H1 (cell line): ENCODE data around the gene MRPL41. TPM values are rescaled to one million over a fixed set of nuclear protein-coding genes. Genes with fewer than 3 reads are reported as not detected.

ENCODE experiments used
- CTCF ChIA-PET: fragments of 300-600 bp; sonication (Branson Sonifier 250); formaldehyde crosslinking; loops from one replicate; lab custom pipeline; 2021; ENCODE audit not compliant: partially characterized antibody; lab: Charles Lee
- POLR2A ChIA-PET: fragments of 300-600 bp; sonication (Branson Sonifier 250); formaldehyde crosslinking; loops from one replicate; lab custom pipeline; 2021; ENCODE audit warnings: inconsistent platforms; ENCODE audit not compliant: partially characterized antibody; lab: Charles Lee
- DNase-seq, 2 experiments: peaks; one replicate each; pipeline versions ENCODE4 v3.0.0 to v3.0.0-alpha.2; 2010 to 2022; ENCODE audit warnings: low spot score in 2 of 2, low read depth in 1 of 2, mixed read lengths in 1 of 2
- FAIRE-seq: peaks from 2 replicates; lab custom pipeline; 2011; peaks lifted over from hg19 to GRCh38; lab: Jason Lieb, UNC
- H2AFZ ChIP-seq: 2 replicates; pipeline ENCODE4 v1.8.1; 2012; ENCODE audit warnings: low read length, inconsistent platforms
- H2AK5ac ChIP-seq: 2 replicates; pipeline ENCODE4 v1.6.1; 2013; ENCODE audit warnings: low read depth, low read length
- H2BK120ac ChIP-seq: replicated peaks from 2 replicates; pipeline ENCODE3; 2013; ENCODE audit warnings: low read depth, low read length, inconsistent platforms
- H2BK12ac ChIP-seq: 2 replicates; pipeline ENCODE4 v1.6.1; 2013; ENCODE audit warnings: low read depth, low read length
- H2BK15ac ChIP-seq: 2 replicates; pipeline ENCODE4 v1.6.1; 2013; ENCODE audit warnings: low read length
- H2BK20ac ChIP-seq: 2 replicates; pipeline ENCODE4 v1.6.1; 2013; ENCODE audit warnings: low read length
- H2BK5ac ChIP-seq: 2 replicates; pipeline ENCODE4 v1.6.1; 2013; ENCODE audit warnings: low read depth, low read length
- H3K14ac ChIP-seq: 2 replicates; pipeline ENCODE4 v1.6.1; 2013; ENCODE audit warnings: inconsistent platforms; ENCODE audit not compliant: insufficient read length
- H3K18ac ChIP-seq: 2 replicates; pipeline ENCODE4 v1.6.1; 2013; ENCODE audit warnings: low read length; ENCODE audit errors: extremely low read depth
- H3K23ac ChIP-seq: 2 replicates; pipeline ENCODE4 v1.6.1; 2013; ENCODE audit warnings: inconsistent platforms; ENCODE audit not compliant: insufficient read length
- H3K23me2 ChIP-seq: 2 replicates; pipeline ENCODE4 v1.6.1; 2013; ENCODE audit warnings: low read depth, low read length
- H3K27ac ChIP-seq: 2 replicates; pipeline ENCODE4 v1.6.1; 2011; ENCODE audit warnings: low read depth, low read length, inconsistent platforms
- H3K27me3 ChIP-seq, 4 experiments: replicated peaks in 1 of 4; 1 replicate in 1 of 4; 2 replicates in 3 of 4; pipeline versions ENCODE4 v1.6.1 to v1.8.1; 2011 to 2013; ENCODE audit warnings: low read length in 3 of 4, mild to moderate bottlenecking in 3 of 4, inconsistent platforms in 2 of 4, mixed read lengths in 2 of 4, moderate library complexity in 1 of 4; ENCODE audit not compliant: control insufficient read depth in 3 of 4, insufficient read depth in 3 of 4; ENCODE audit errors: extremely low read depth in 1 of 4
- H3K36me3 ChIP-seq, 4 experiments: 2 replicates each; pipeline versions ENCODE4 v1.6.1 to v1.8.1; 2011 to 2013; ENCODE audit warnings: mild to moderate bottlenecking in 4 of 4, low read length in 3 of 4, moderate library complexity in 2 of 4, control low read depth in 1 of 4, inconsistent platforms in 1 of 4; ENCODE audit not compliant: insufficient read depth in 4 of 4, control insufficient read depth in 2 of 4
- H3K4ac ChIP-seq: replicated peaks from 2 replicates; pipeline ENCODE3; 2013; ENCODE audit warnings: low read length, low read depth, mixed read lengths, inconsistent platforms; ENCODE audit not compliant: insufficient read length
- H3K4me1 ChIP-seq, 4 experiments: replicated peaks in 1 of 4; 1 replicate in 1 of 4; 2 replicates in 3 of 4; pipeline versions ENCODE4 v1.6.1 to v1.8.1; 2011 to 2013; ENCODE audit warnings: low read length in 3 of 4, inconsistent platforms in 2 of 4, mixed read lengths in 1 of 4; ENCODE audit not compliant: insufficient read depth in 4 of 4, control insufficient read depth in 3 of 4
- H3K4me2 ChIP-seq, 2 experiments: 2 replicates each; pipeline versions ENCODE4 v1.6.1 to v1.8.1; 2011 to 2013; ENCODE audit warnings: low read depth in 2 of 2, low read length in 2 of 2, control low read depth in 1 of 2, inconsistent platforms in 1 of 2, mild to moderate bottlenecking in 1 of 2; ENCODE audit not compliant: insufficient read depth in 1 of 2
- H3K4me3 ChIP-seq, 4 experiments: fragments of 200-600, 300-600 bp in 1 of 4; sonication (generic), shearing (Covaris generic), sonication (Bioruptor Twin) in 1 of 4; 2 replicates each; pipeline versions ENCODE4 v1.5.1 to v1.8.1; 2011 to 2016; ENCODE audit warnings: low read length in 4 of 4, low read depth in 3 of 4, control low read depth in 2 of 4, inconsistent platforms in 2 of 4, mild to moderate bottlenecking in 2 of 4, mixed read lengths in 1 of 4, moderate library complexity in 1 of 4; ENCODE audit not compliant: insufficient read depth in 2 of 4; ENCODE audit errors: extremely low read depth in 1 of 4
- H3K56ac ChIP-seq: replicated peaks from 2 replicates; pipeline ENCODE3; 2013; ENCODE audit warnings: low read depth, mild to moderate bottlenecking, mixed read lengths, low read length, inconsistent platforms; ENCODE audit not compliant: insufficient read length
- H3K79me1 ChIP-seq: 2 replicates; pipeline ENCODE4 v1.6.1; 2013; ENCODE audit warnings: low read depth, low read length, control low read depth
- H3K79me2 ChIP-seq, 2 experiments: 2 replicates each; pipeline versions ENCODE4 v1.6.1 to v1.8.1; 2012 to 2013; ENCODE audit warnings: low read length in 2 of 2, mild to moderate bottlenecking in 2 of 2, inconsistent platforms in 1 of 2; ENCODE audit not compliant: insufficient read depth in 2 of 2, control insufficient read depth in 1 of 2
- H3K9ac ChIP-seq, 4 experiments: replicated peaks in 1 of 4; 1 replicate in 1 of 4; 2 replicates in 3 of 4; pipeline versions ENCODE4 v1.6.1 to v1.8.1; 2011 to 2013; ENCODE audit warnings: low read depth in 3 of 4, low read length in 3 of 4, control low read depth in 2 of 4, mild to moderate bottlenecking in 2 of 4, moderate library complexity in 2 of 4, inconsistent platforms in 1 of 4; ENCODE audit errors: extremely low read depth in 1 of 4
- H3K9me3 ChIP-seq, 2 experiments: 2 replicates each; pipeline versions ENCODE4 v1.6.1 to v1.8.1; 2012 to 2013; ENCODE audit warnings: mild to moderate bottlenecking in 2 of 2, moderate library complexity in 2 of 2, control low read depth in 1 of 2, inconsistent platforms in 1 of 2, low read depth in 1 of 2, low read length in 1 of 2, mixed read lengths in 1 of 2; ENCODE audit not compliant: insufficient read depth in 2 of 2
- H4K20me1 ChIP-seq, 2 experiments: replicated peaks in 1 of 2; 2 replicates each; pipeline versions ENCODE3 to v1.8.1; 2011 to 2013; ENCODE audit warnings: inconsistent platforms in 2 of 2, low read length in 2 of 2, mild to moderate bottlenecking in 1 of 2; ENCODE audit not compliant: insufficient read depth in 2 of 2, control insufficient read depth in 1 of 2
- H4K5ac ChIP-seq: 2 replicates; pipeline ENCODE4 v1.6.1; 2013; ENCODE audit warnings: low read length, low read depth, mixed read lengths, inconsistent platforms; ENCODE audit not compliant: insufficient read length
- H4K8ac ChIP-seq: 2 replicates; pipeline ENCODE4 v1.8.0; 2013; ENCODE audit warnings: mild to moderate bottlenecking, moderate library complexity, low read length, inconsistent platforms; ENCODE audit not compliant: insufficient read depth; ENCODE audit errors: extremely low read depth
- H4K91ac ChIP-seq: replicated peaks from 2 replicates; pipeline ENCODE3; 2013; ENCODE audit warnings: low read length, mixed read lengths, inconsistent platforms; ENCODE audit not compliant: insufficient read length
- ASH2L ChIP-seq: fragments of 200-600, 300-600 bp; sonication (generic); IDR thresholded peaks from one replicate; pipeline ENCODE4 v1.7.1; 2017; ENCODE audit warnings: low read length
- BACH1 ChIP-seq: IDR thresholded peaks from 2 replicates; pipeline ENCODE4 v1.6.1; 2012; ENCODE audit warnings: low read length, improper control_type of control experiment
- CBX8 ChIP-seq: fragments of 300-800, 300-1000 bp; sonication (generic); IDR thresholded peaks from 2 replicates; pipeline ENCODE4 v1.7.1; 2016; ENCODE audit warnings: low read depth, low read length, borderline replicate concordance
- CHD1 ChIP-seq: IDR thresholded peaks from 2 replicates; pipeline ENCODE4 v1.6.1; 2012; ENCODE audit warnings: low read depth, low read length, improper control_type of control experiment
- CREB1 ChIP-seq: IDR thresholded peaks from 2 replicates; pipeline ENCODE4 v1.6.1; 2012; ENCODE audit warnings: inconsistent platforms
- EP300 ChIP-seq, 2 experiments: IDR thresholded peaks; 1 replicate in 1 of 2; 2 replicates in 1 of 2; pipeline ENCODE4 v1.6.1; 2011 to 2012; ENCODE audit warnings: low read depth in 2 of 2, low read length in 2 of 2, mild to moderate bottlenecking in 2 of 2, borderline replicate concordance in 1 of 2, inconsistent platforms in 1 of 2, moderate library complexity in 1 of 2
- NRF1 ChIP-seq: IDR thresholded peaks from 2 replicates; pipeline ENCODE4 v1.6.1; 2011; ENCODE audit warnings: mild to moderate bottlenecking, low read depth, low read length, improper control_type of control experiment
- SP4 ChIP-seq: IDR thresholded peaks from 2 replicates; pipeline ENCODE4 v1.6.1; 2012; ENCODE audit warnings: low read length, inconsistent platforms
- TAF7 ChIP-seq: optimal IDR thresholded peaks from 2 replicates; pipeline ENCODE3; 2011; ENCODE audit warnings: low read depth, mild to moderate bottlenecking, inconsistent platforms, low read length, moderate library complexity, borderline replicate concordance
- YY1 ChIP-seq: IDR thresholded peaks from 2 replicates; pipeline ENCODE4 v1.6.1; 2011; ENCODE audit warnings: low read depth, mild to moderate bottlenecking, low read length
- WGBS, 2 experiments: shearing (Covaris generic) in 1 of 2; methylation state at CpG; one replicate each; pipeline versions ENCODE4 v1.1.6 to v1.1.7; 2013 to 2015; ENCODE audit warnings: low lambda C conversion rate in 2 of 2, mixed read lengths in 2 of 2, inconsistent platforms in 1 of 2, low coverage in 1 of 2, missing lambda C conversion rate in 1 of 2; ENCODE audit not compliant: insufficient replicate concordance in 2 of 2, insufficient coverage in 1 of 2, insufficient read length in 1 of 2; ENCODE audit errors: extremely low coverage in 1 of 2, missing lambda C conversion rate in 1 of 2; 5-methylcytosine and 5-hydroxymethylcytosine counted together
- polyA plus RNA-seq, 7 experiments: library from polyadenylated mRNA; depleted of rRNA in 3 of 7; stranded (reverse) in 5 of 7; unstranded in 2 of 7; fragments of >200 nt in 5 of 7; fragments of 200-250 nt in 2 of 7; gene quantifications; 1 replicate in 5 of 7; 2 replicates in 1 of 7; 4 replicates in 1 of 7; pipeline versions ENCODE4 v1.2.1 to v1.2.3, GENCODE V29; 2011 to 2013; ENCODE audit warnings: missing spikeins in 2 of 7, mixed read lengths in 2 of 7
- total RNA-seq: library from RNA; stranded (reverse); fragmentation: NEBNext Ultra II Directional; extraction: Animal tissue kit (Norgen Biotek cat#: 25700); gene quantifications from 2 replicates; pipeline ENCODE4 v1.2.1, GENCODE V29; 2021
- TF ChIP-seq, protein P1 (sequence below), 3 experiments: IDR thresholded peaks; 1 replicate in 2 of 3; 2 replicates in 1 of 3; pipeline versions ENCODE4 v1.5.1 to v1.6.1; 2011; ENCODE audit warnings: low read length in 3 of 3, mild to moderate bottlenecking in 3 of 3, inconsistent platforms in 2 of 3, low read depth in 1 of 3, moderate library complexity in 1 of 3; ENCODE audit not compliant: insufficient read depth in 1 of 3; ENCODE audit errors: control extremely low read depth in 1 of 3

MRPL41 gene
- total and polyA plus RNA-seq, 2 of the 8 experiments (the other 6 are each of a cell fraction or from before 2014, with no cell fraction given), result 47.2 to 58.1 TPM

DNA sequence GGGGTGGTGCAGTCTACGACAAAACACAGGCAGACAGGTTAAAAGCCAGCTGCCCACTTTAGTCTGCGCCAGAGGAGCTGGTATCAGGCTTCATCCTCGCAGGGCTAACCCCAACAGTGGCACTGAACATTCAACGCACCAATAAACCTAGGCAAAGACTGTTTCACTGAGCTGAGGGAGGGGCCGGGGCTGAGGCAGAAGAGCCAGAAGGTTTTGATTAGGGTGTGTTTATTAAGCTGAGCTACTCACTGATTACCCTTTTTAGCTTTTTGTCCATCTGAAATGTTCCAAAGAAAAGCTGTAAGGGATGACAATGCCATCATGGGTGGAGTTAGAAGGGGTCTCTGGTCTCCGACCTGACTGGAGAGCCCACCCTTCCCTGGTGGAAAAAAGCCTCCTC, 37.2 kb downstream of the MRPL41 start:
- no peak overlapping the region for H3K56ac ChIP-seq
- H3K4me3 ChIP-seq, result peak overlapping the region; percentile 54 to 82 (median 82); a peak in 5 of 8 replicates
- peak overlapping the region; percentile 80 to 94 for H3K4me2 ChIP-seq
- H3K23me2 ChIP-seq, result peaks cover 8% of the 10 kb centered on the region; the same call in 1 of the 2 replicates
- no peak overlapping the region for H4K5ac ChIP-seq
- no peak overlapping the region for H3K18ac ChIP-seq
- FAIRE-seq (no peak), DNase-seq (no peak)
- no peak overlapping the region for H2BK20ac ChIP-seq
- no peaks in the 10 kb centered on the region; a peak in 1 of 7 replicates for H3K27me3 ChIP-seq
- H3K79me2 ChIP-seq, result peaks cover 0 to 22% of the 10 kb centered on the region in 2 experiments; a peak in 2 of 4 replicates
- no peak overlapping the region for H3K14ac ChIP-seq
- H3K9me3 ChIP-seq, result no peaks in the 10 kb centered on the region
- H3K23ac ChIP-seq, result no peak overlapping the region
- H3K9ac ChIP-seq, result peak overlapping the region in 1 of 4 experiments; percentile 70; a peak in 2 of 7 replicates
- H2AK5ac ChIP-seq, result no peak overlapping the region
- peaks cover 0 to 7% (median 5%) of the 10 kb centered on the region in 4 experiments; a peak in 5 of 7 replicates for H3K4me1 ChIP-seq
- no peak overlapping the region for H2BK12ac ChIP-seq
- H4K20me1 ChIP-seq, result peaks cover 20 to 30% of the 10 kb centered on the region in 2 experiments
- no peak overlapping the region for H2BK15ac ChIP-seq
- H3K4ac ChIP-seq, result no peak overlapping the region
- no peak overlapping the region for H2BK5ac ChIP-seq
- H3K79me1 ChIP-seq, result peaks cover 28% of the 10 kb centered on the region
- peaks cover 27 to 41% (median 32%) of the 10 kb centered on the region in 4 experiments for H3K36me3 ChIP-seq
- no peak overlapping the region for H2BK120ac ChIP-seq
- CTCF ChIA-PET, result interaction anchor here (0.6 to 3.3 kb wide), 11 partner anchors 10 to 294 kb away, joined by 3 to 15 read pairs (median 4); partner anchors contain the start of gene DPH7
- no peak overlapping the region for H3K27ac ChIP-seq
- no peak overlapping the region for H4K8ac ChIP-seq
- POLR2A ChIA-PET, result interaction anchor here (1.1 to 6.2 kb wide), 5 partner anchors 8 to 36 kb away, joined by 3 to 45 read pairs (median 4); partner anchors contain the start of genes DPH7 and EHMT1
- WGBS, 2 experiments, result 91% methylated on average over 6 of the region's 6 CpGs; no CpG with 5 or more reads in 1 of the 2 experiments
- no peak overlapping the region for H2AFZ ChIP-seq
- no peak overlapping the region for H4K91ac ChIP-seq
- TF ChIP-seq CREB1 (no peak), TAF7 (no peak), ASH2L (no peak), BACH1 (no peak), SP4 (no peak), YY1 (no peak), NRF1 (no peak), CBX8 (no peak), CHD1 (no peak), EP300 (IDR thresholded peaks at IDR 0.05; ENCODE audit: borderline replicate concordance in 1 of 2, low read depth in 2 of 2, low read length in 2 of 2) (no peak)
- TF ChIP-seq, protein P1, sequence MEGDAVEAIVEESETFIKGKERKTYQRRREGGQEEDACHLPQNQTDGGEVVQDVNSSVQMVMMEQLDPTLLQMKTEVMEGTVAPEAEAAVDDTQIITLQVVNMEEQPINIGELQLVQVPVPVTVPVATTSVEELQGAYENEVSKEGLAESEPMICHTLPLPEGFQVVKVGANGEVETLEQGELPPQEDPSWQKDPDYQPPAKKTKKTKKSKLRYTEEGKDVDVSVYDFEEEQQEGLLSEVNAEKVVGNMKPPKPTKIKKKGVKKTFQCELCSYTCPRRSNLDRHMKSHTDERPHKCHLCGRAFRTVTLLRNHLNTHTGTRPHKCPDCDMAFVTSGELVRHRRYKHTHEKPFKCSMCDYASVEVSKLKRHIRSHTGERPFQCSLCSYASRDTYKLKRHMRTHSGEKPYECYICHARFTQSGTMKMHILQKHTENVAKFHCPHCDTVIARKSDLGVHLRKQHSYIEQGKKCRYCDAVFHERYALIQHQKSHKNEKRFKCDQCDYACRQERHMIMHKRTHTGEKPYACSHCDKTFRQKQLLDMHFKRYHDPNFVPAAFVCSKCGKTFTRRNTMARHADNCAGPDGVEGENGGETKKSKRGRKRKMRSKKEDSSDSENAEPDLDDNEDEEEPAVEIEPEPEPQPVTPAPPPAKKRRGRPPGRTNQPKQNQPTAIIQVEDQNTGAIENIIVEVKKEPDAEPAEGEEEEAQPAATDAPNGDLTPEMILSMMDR (IDR thresholded peaks at IDR 0.05; ENCODE audit: control extremely low read depth in 1 of 3, insufficient read depth in 1 of 3, low read depth in 1 of 3, low read length in 3 of 3), result no peak
